ENCODE results near the gene C1orf74. TPM values are rescaled to one million over a fixed set of nuclear protein-coding genes. Genes with fewer than 3 reads are reported as not detected.

C1orf74 gene
- total and polyA plus RNA-seq, 2 donors (not counting 3 experiments of a cell fraction or from before 2014, with no cell fraction given) = 2.4 to 3.0 TPM

DNA sequence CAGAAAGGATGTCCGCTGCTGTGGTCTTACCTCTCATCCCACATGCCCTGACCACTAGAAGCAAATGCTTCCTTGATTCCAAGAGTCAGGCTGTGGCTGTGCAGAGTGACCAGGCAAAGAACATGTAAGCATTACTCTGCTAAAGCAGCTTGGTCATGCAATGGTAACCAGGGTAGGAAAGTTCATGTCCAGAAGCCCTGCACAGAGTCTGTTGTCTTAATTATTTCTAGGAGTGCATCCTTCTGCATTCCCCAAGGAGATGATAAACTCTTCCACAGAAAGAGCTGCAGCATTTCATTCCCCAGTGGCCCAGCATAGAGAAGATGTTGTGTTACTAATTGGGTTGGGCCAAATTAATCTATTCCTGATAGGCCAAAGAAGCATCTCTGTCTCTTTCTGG is 33.3 kb upstream of the C1orf74 start:
- intact Hi-C loops (cut with micrococcal nuclease) = no loop called here
- CTCF ChIA-PET = no interaction called here

DNA sequence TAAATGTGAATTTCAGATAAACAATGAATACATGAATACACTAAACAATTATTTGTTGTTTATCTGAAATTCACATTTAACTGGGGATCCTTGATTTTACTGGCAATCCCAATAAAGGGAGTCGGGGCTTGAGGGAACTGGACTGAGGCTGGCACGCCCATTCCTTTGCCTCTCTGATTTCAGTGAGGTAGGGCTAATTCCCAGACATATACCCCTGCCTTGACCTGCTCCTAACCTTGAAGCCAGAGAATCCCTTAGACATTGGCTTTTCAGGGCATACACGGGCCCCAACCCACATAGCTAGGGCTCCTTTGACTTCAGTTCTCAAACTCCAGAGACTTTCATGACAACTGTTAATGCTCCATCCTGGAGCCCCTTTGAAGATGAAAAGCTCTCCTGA is 32.6 kb upstream of the C1orf74 start:
- H2AFZ ChIP-seq (ENCODE audit: low read depth, low read length) = no peak overlapping the region
- H3K4me2 ChIP-seq (ENCODE audit: insufficient read depth, low read length) = no peak overlapping the region
- no peaks in the 10 kb centered on the region for H3K27me3 ChIP-seq (ENCODE audit: control insufficient read depth in 2 of 2, insufficient read depth in 2 of 2, low read length in 2 of 2)
- no peak for DNase-seq (ENCODE audit: low read depth, low spot score)
- intact Hi-C loops (cut with micrococcal nuclease) (no loop called here), dilution Hi-C loops (cut with MboI; ENCODE audit: extremely low pct_ligation_motif_present, low sequenced_read_pairs) (no loop called here)
- H3K4me1 ChIP-seq (ENCODE audit: control insufficient read depth, extremely low read depth, insufficient read depth, low read length) = no peaks in the 10 kb centered on the region
- BruUV-seq (replicated peaks) = no TSS peak
- H3K4me3 ChIP-seq (replicated peaks in 1 of 3; ENCODE audit: insufficient read depth in 1 of 3, low read depth in 1 of 3, low read length in 3 of 3) = no peak overlapping the region
- no peaks in the 10 kb centered on the region for H3K9me1 ChIP-seq (replicated peaks; ENCODE audit: control insufficient read depth, extremely low read depth, insufficient read depth, low read length)
- no peak overlapping the region for H3K27ac ChIP-seq (ENCODE audit: insufficient read depth, low read depth, low read length)
- POLR2A ChIA-PET = no interaction called here
- no peaks in the 10 kb centered on the region for H4K20me1 ChIP-seq (replicated peaks; ENCODE audit: control insufficient read depth, extremely low read depth, insufficient read depth, low read length)
- no peaks in the 10 kb centered on the region for H3K9me3 ChIP-seq (replicated peaks; ENCODE audit: control insufficient read depth, insufficient read depth, low read length)
- no peak overlapping the region for H3K9ac ChIP-seq (replicated peaks; ENCODE audit: extremely low read depth, insufficient read depth, low read length)
- no peaks in the 10 kb centered on the region for H3K36me3 ChIP-seq (ENCODE audit: control insufficient read depth in 2 of 2, extremely low read depth in 1 of 2, insufficient read depth in 2 of 2, low read length in 2 of 2)
- no peak for FAIRE-seq
- H3K79me2 ChIP-seq (ENCODE audit: control insufficient read depth, insufficient read depth, low read length) = no peaks in the 10 kb centered on the region
- CTCF ChIA-PET = no interaction called here
- TF ChIP-seq MYC (IDR thresholded peaks at IDR 0.05; ENCODE audit: low read depth, low read length) (no peak), GATA2 (IDR thresholded peaks at IDR 0.05; ENCODE audit: insufficient read depth, insufficient read length, low read depth, low read length) (no peak), EZH2 (IDR thresholded peaks at IDR 0.05; ENCODE audit: borderline replicate concordance, low read depth, low read length, severe bottlenecking) (no peak), POLR2AphosphoS5 (IDR thresholded peaks at IDR 0.05; ENCODE audit: insufficient read depth, low read depth, low read length) (no peak), JUN (IDR thresholded peaks at IDR 0.05; ENCODE audit: borderline replicate concordance, insufficient read depth, insufficient read length, low read depth) (no peak), FOS (IDR thresholded peaks at IDR 0.05; ENCODE audit: borderline replicate concordance, insufficient read depth, low read length) (no peak), POLR2A (IDR thresholded peaks at IDR 0.05; ENCODE audit: low read depth, low read length) (no peak)
- TF ChIP-seq, protein P1, sequence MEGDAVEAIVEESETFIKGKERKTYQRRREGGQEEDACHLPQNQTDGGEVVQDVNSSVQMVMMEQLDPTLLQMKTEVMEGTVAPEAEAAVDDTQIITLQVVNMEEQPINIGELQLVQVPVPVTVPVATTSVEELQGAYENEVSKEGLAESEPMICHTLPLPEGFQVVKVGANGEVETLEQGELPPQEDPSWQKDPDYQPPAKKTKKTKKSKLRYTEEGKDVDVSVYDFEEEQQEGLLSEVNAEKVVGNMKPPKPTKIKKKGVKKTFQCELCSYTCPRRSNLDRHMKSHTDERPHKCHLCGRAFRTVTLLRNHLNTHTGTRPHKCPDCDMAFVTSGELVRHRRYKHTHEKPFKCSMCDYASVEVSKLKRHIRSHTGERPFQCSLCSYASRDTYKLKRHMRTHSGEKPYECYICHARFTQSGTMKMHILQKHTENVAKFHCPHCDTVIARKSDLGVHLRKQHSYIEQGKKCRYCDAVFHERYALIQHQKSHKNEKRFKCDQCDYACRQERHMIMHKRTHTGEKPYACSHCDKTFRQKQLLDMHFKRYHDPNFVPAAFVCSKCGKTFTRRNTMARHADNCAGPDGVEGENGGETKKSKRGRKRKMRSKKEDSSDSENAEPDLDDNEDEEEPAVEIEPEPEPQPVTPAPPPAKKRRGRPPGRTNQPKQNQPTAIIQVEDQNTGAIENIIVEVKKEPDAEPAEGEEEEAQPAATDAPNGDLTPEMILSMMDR (IDR thresholded peaks at IDR 0.05; ENCODE audit: extremely low read depth in 1 of 2, insufficient read depth in 1 of 2, low read depth in 1 of 2, low read length in 2 of 2) = no peak
- TF ChIP-seq, protein P2, sequence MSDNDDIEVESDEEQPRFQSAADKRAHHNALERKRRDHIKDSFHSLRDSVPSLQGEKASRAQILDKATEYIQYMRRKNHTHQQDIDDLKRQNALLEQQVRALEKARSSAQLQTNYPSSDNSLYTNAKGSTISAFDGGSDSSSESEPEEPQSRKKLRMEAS (IDR thresholded peaks at IDR 0.05; ENCODE audit: insufficient read depth, insufficient read length) = no peak

More for the DNA sequence above, 33.3 kb upstream of the C1orf74 start:
- Histone ChIP-seq H3K9me1 (replicated peaks; ENCODE audit: control insufficient read depth, extremely low read depth, insufficient read depth, low read length) (no peaks in the 10 kb centered on the region), H3K27ac (ENCODE audit: insufficient read depth, low read depth, low read length) (no peak overlapping the region), H3K9me3 (replicated peaks; ENCODE audit: control insufficient read depth, insufficient read depth, low read length) (no peaks in the 10 kb centered on the region), H3K4me3 (replicated peaks in 1 of 3; ENCODE audit: insufficient read depth in 1 of 3, low read depth in 1 of 3, low read length in 3 of 3) (no peak overlapping the region), H4K20me1 (replicated peaks; ENCODE audit: control insufficient read depth, extremely low read depth, insufficient read depth, low read length) (no peaks in the 10 kb centered on the region), H2AFZ (ENCODE audit: low read depth, low read length) (no peak overlapping the region), H3K4me1 (ENCODE audit: control insufficient read depth, extremely low read depth, insufficient read depth, low read length) (peaks cover 4% of the 10 kb centered on the region), H3K79me2 (ENCODE audit: control insufficient read depth, insufficient read depth, low read length) (no peaks in the 10 kb centered on the region), H3K36me3 (ENCODE audit: control insufficient read depth in 2 of 2, extremely low read depth in 1 of 2, insufficient read depth in 2 of 2, low read length in 2 of 2) (no peaks in the 10 kb centered on the region), H3K9ac (replicated peaks; ENCODE audit: extremely low read depth, insufficient read depth, low read length) (no peak overlapping the region), H3K4me2 (ENCODE audit: insufficient read depth, low read length) (no peak overlapping the region), H3K27me3 (ENCODE audit: control insufficient read depth in 2 of 2, insufficient read depth in 2 of 2, low read length in 2 of 2) (no peaks in the 10 kb centered on the region)
- POLR2A ChIA-PET = no interaction called here
- no peak for FAIRE-seq
- DNase-seq (ENCODE audit: low read depth, low spot score) = no peak
- TF ChIP-seq EZH2 (IDR thresholded peaks at IDR 0.05; ENCODE audit: borderline replicate concordance, low read depth, low read length, severe bottlenecking) = no peak
- TF ChIP-seq MYC (IDR thresholded peaks at IDR 0.05; ENCODE audit: low read depth, low read length) = no peak
- TF ChIP-seq, protein P2 (IDR thresholded peaks at IDR 0.05; ENCODE audit: insufficient read depth, insufficient read length) = no peak
- no peak for TF ChIP-seq POLR2AphosphoS5 (IDR thresholded peaks at IDR 0.05; ENCODE audit: insufficient read depth, low read depth, low read length)
- TF ChIP-seq POLR2A (IDR thresholded peaks at IDR 0.05; ENCODE audit: low read depth, low read length) = no peak
- TF ChIP-seq GATA2 (IDR thresholded peaks at IDR 0.05; ENCODE audit: insufficient read depth, insufficient read length, low read depth, low read length) = no peak
- TF ChIP-seq, protein P1 (IDR thresholded peaks at IDR 0.05; ENCODE audit: extremely low read depth in 1 of 2, insufficient read depth in 1 of 2, low read depth in 1 of 2, low read length in 2 of 2) = no peak
- no TSS peak for BruUV-seq (replicated peaks)
- dilution Hi-C loops (cut with MboI; ENCODE audit: extremely low pct_ligation_motif_present, low sequenced_read_pairs) = no loop called here
